HepG2 (cell line): Measurements from ENCODE around the gene HSF2BP. TPM values are rescaled to one million over a fixed set of nuclear protein-coding genes. Genes with fewer than 3 reads are reported as not detected.
A peak's percentile ranks its signal among the peaks of the same experiment; 100 is the strongest.

Experiments used
- ARID2 ChIP-seq: sonication (generic); formaldehyde crosslinking; IDR thresholded peaks from 2 replicates; pipeline ENCODE4 v1.8.1; 2022; ENCODE audit warnings: mild to moderate bottlenecking, missing genetic modification reagents, borderline replicate concordance
- ATAD3A ChIP-seq: sonication (generic); formaldehyde crosslinking; IDR thresholded peaks from 2 replicates; pipeline ENCODE4 v1.4.0; 2020; ENCODE audit warnings: missing genetic modification reagents
- BCL6 ChIP-seq: IDR thresholded peaks from 2 replicates; pipeline ENCODE4 v1.6.1; 2016; ENCODE audit warnings: missing genetic modification reagents, missing compliant biosample characterization
- DMAP1 ChIP-seq: IDR thresholded peaks from 2 replicates; pipeline ENCODE4 v1.6.1; 2016
- HMGXB4 ChIP-seq, 2 experiments: sonication (generic) in 1 of 2; formaldehyde crosslinking in 1 of 2; IDR thresholded peaks; 2 replicates each; pipeline versions ENCODE4 v1.4.0 to v1.6.1; 2018 to 2020; ENCODE audit warnings: missing genetic modification reagents in 2 of 2, borderline replicate concordance in 1 of 2, low read depth in 1 of 2, mild to moderate bottlenecking in 1 of 2, missing biosample characterization in 1 of 2
- KDM5A ChIP-seq: fragments of 200-600 bp; sonication (generic); IDR thresholded peaks from 2 replicates; pipeline ENCODE4 v1.7.0; 2018; ENCODE audit warnings: antibody characterized with exemption, mild to moderate bottlenecking, low read length, borderline replicate concordance
- NKX3-1 ChIP-seq: sonication (generic); formaldehyde crosslinking; IDR thresholded peaks from 2 replicates; pipeline ENCODE4 v1.5.0; 2020; ENCODE audit warnings: missing genetic modification reagents
- RAD21 ChIP-seq: fragments of 450-650 bp; formaldehyde crosslinking; IDR thresholded peaks from 2 replicates; pipeline ENCODE4 v1.5.0; 2020; ENCODE audit warnings: mild to moderate bottlenecking
- RXRB ChIP-seq: IDR thresholded peaks from 2 replicates; pipeline ENCODE4 v1.6.1; 2016; ENCODE audit warnings: borderline replicate concordance, missing genetic modification reagents, missing compliant biosample characterization
- SP5 ChIP-seq: IDR thresholded peaks from 2 replicates; pipeline ENCODE4 v1.6.1; 2016; ENCODE audit warnings: low read depth, borderline replicate concordance
- TEAD3 ChIP-seq: optimal IDR thresholded peaks from 2 replicates; pipeline ENCODE3; 2016; ENCODE audit warnings: borderline replicate concordance
- ZBTB38 ChIP-seq: sonication (generic); formaldehyde crosslinking; IDR thresholded peaks from 2 replicates; pipeline ENCODE4 v1.5.1; 2020; ENCODE audit warnings: mild to moderate bottlenecking, missing genetic modification reagents
- ZNF280D ChIP-seq: sonication (generic); formaldehyde crosslinking; IDR thresholded peaks from 2 replicates; pipeline ENCODE4 v1.5.1; 2020; ENCODE audit warnings: mild to moderate bottlenecking, missing genetic modification reagents
- ZNF446 ChIP-seq: sonication (generic); formaldehyde crosslinking; IDR thresholded peaks from 2 replicates; pipeline ENCODE4 v1.5.0; 2020; ENCODE audit warnings: mild to moderate bottlenecking, missing genetic modification reagents
- ZNF513 ChIP-seq: sonication (generic); formaldehyde crosslinking; conservative IDR thresholded peaks from 2 replicates; pipeline ENCODE4 v1.5.0; 2020; ENCODE audit warnings: missing genetic modification reagents
- ZNF547 ChIP-seq: sonication (generic); formaldehyde crosslinking; IDR thresholded peaks from 2 replicates; pipeline ENCODE4 v1.5.1; 2020; ENCODE audit warnings: mild to moderate bottlenecking, missing genetic modification reagents
- ZNF772 ChIP-seq: sonication (generic); formaldehyde crosslinking; IDR thresholded peaks from 2 replicates; pipeline ENCODE4 v1.5.0; 2020; ENCODE audit warnings: mild to moderate bottlenecking, missing genetic modification reagents
- polyA plus RNA-seq, 8 experiments: library from polyadenylated mRNA; depleted of rRNA in 3 of 8; stranded (reverse) in 7 of 8; unstranded in 1 of 8; fragments of >200 nt; fragmentation: Illumina TruSeq in 4 of 8; extraction: Trizol in 4 of 8; gene quantifications; 2 replicates each; pipeline versions ENCODE4 v1.2.1 to v1.2.3, GENCODE V29; 2011 to 2016; ENCODE audit warnings: low read depth in 4 of 8, missing spikeins in 1 of 8, mixed read lengths in 1 of 8; ENCODE audit not compliant: insufficient read depth in 1 of 8
- total RNA-seq, 5 experiments: library from RNA; depleted of rRNA; stranded (reverse); fragments of >200 nt; fragmentation: Illumina TruSeq; extraction: Trizol; gene quantifications; 2 replicates each; pipeline ENCODE4 v1.2.3, GENCODE V29; 2016; ENCODE audit warnings: low read depth in 1 of 5

Gene HSF2BP
- total and polyA plus RNA-seq, 2 of the 13 experiments (the other 11 are each of a cell fraction or from before 2014, with no cell fraction given), result 0.67 to 2.2 TPM

- TF ChIP-seq ZNF446 (CRISPR knock-in tag) (no peak), KDM5A (no peak), ZNF280D (CRISPR knock-in tag) (0 out of 2 replicates have a peak, but pooled peaks have one; percentile 40), HMGXB4 (CRISPR knock-in tag; IDR thresholded peaks at IDR 0.05; ENCODE audit: borderline replicate concordance in 1 of 2, low read depth in 1 of 2) (0 out of 4 replicates have a peak, but pooled peaks of 1 of the 2 experiments have one; percentile 14), RAD21 (CRISPR knock-in tag) (no peak), SP5 (CRISPR knock-in tag) (peak; percentile 80; the same call in 1 of the 2 replicates), TEAD3 (CRISPR knock-in tag) (peak; percentile 69), DMAP1 (peak; percentile 42; the same call in 1 of the 2 replicates), ZBTB38 (0 out of 2 replicates have a peak, but pooled peaks have one; percentile 39), ARID2 (no peak), NKX3-1 (CRISPR knock-in tag) (no peak), ZNF547 (CRISPR knock-in tag) (peak; percentile 44; the same call in 1 of the 2 replicates), BCL6 (CRISPR knock-in tag) (no peak), ATAD3A (no peak), ZNF772 (0 out of 2 replicates have a peak, but pooled peaks have one; percentile 21), ZNF513 (no peak), RXRB (CRISPR knock-in tag) (0 out of 2 replicates have a peak, but pooled peaks have one; percentile 25)
Measured at GRCh38 chr21:43703035-43703880, 44.0 kb upstream of the HSF2BP start (continued).
